Vagina (tissue), 2 donors: ENCODE results near the gene TAGLN2. TPM values are rescaled to one million over a fixed set of nuclear protein-coding genes. Genes with fewer than 3 reads are reported as not detected.

Experiments
- DNase-seq, 2 donors: peaks; one replicate each; pipeline ENCODE4 v3.0.0-alpha.2; 2017; ENCODE audit errors: extremely low spot score in 2 of 2
- H3K27ac ChIP-seq: fragments of 200-600 bp; sonication (generic); one replicate; pipeline ENCODE4 v1.5.1; 2019
- H3K27me3 ChIP-seq: fragments of 200-600 bp; sonication (generic); one replicate; pipeline ENCODE4 v1.5.1; 2019
- H3K36me3 ChIP-seq, 2 donors: fragments of 200-600 bp; sonication (generic); one replicate each; pipeline ENCODE4 v1.5.1; 2017 to 2019
- H3K4me1 ChIP-seq: fragments of 200-600 bp; sonication (generic); one replicate; pipeline ENCODE4 v1.5.1; 2019
- H3K4me3 ChIP-seq, 2 donors: fragments of 200-600 bp; sonication (generic); 1 replicate in 1 of 2; 2 replicates in 1 of 2; pipeline ENCODE4 v1.5.1; 2016 to 2019
- H3K9me3 ChIP-seq: fragments of 200-600 bp; sonication (generic); one replicate; pipeline ENCODE4 v1.5.1; 2019
- POLR2A ChIP-seq, 2 donors: fragments of 450-650 bp; IDR thresholded peaks; one replicate each; pipeline ENCODE4 v1.6.1; 2017; ENCODE audit warnings: antibody characterized with exemption in 2 of 2, mild to moderate bottlenecking in 2 of 2, moderate library complexity in 2 of 2
- POLR2AphosphoS5 ChIP-seq, 2 donors: sonication (generic); formaldehyde crosslinking; IDR thresholded peaks; one replicate each; pipeline ENCODE4 v1.9.0; 2017; ENCODE audit warnings: antibody characterized with exemption in 2 of 2, mild to moderate bottlenecking in 2 of 2, low read depth in 1 of 2; ENCODE audit not compliant: insufficient read depth in 1 of 2
- intact Hi-C: fragments of 100-400 bp; cut with DNase I; formaldehyde crosslinking; loops from one replicate; pipeline ENCODE4 v1.15.1; 2023
- total RNA-seq: library from RNA; depleted of rRNA; stranded (reverse); fragments of >200 nt; gene quantifications from one replicate; pipeline ENCODE4 v1.2.3, GENCODE V29; 2016
- TF ChIP-seq, protein P1 (sequence below), 3 experiments: fragments of 450-650 bp in 2 of 3; fragments of 200-600 bp in 1 of 3; sonication (generic) in 1 of 3; IDR thresholded peaks; one replicate each; pipeline ENCODE4 v1.5.1; 2017 to 2019; ENCODE audit warnings: antibody characterized with exemption in 3 of 3, mild to moderate bottlenecking in 2 of 3, moderate library complexity in 2 of 3

The TAGLN2 gene
- total RNA-seq, 1 donor from 2014 or later: 290 TPM

- no peak for DNase-seq
- H3K4me1 ChIP-seq: peaks cover 75% of the 10 kb centered on the region
These were observed 2.6 kb downstream of the TAGLN2 start for GRCh38 chr1:159922511-159923202.

GRCh38 chr1:159921700-159922504 lies 3.4 kb downstream of the TAGLN2 start:
- Histone ChIP-seq H3K4me1 (peaks cover 82% of the 10 kb centered on the region), H3K36me3 (peaks cover 0 to 29% of the 10 kb centered on the region in 2 donors), H3K9me3 (no peaks in the 10 kb centered on the region), H3K27me3 (no peaks in the 10 kb centered on the region), H3K4me3 (peak overlapping the region; percentile 78 to 96), H3K27ac (peak overlapping the region; percentile 96)
- intact Hi-C loops: loop anchor here (10.0 kb wide), 1 partner anchor 173 kb away; the partner anchor contains the start of gene IGSF8
- TF ChIP-seq POLR2AphosphoS5 (IDR thresholded peaks at IDR 0.05; ENCODE audit: insufficient read depth in 1 of 2, low read depth in 1 of 2) (no peak), POLR2A (IDR thresholded peaks at IDR 0.05) (no peak)
- TF ChIP-seq, protein P1, sequence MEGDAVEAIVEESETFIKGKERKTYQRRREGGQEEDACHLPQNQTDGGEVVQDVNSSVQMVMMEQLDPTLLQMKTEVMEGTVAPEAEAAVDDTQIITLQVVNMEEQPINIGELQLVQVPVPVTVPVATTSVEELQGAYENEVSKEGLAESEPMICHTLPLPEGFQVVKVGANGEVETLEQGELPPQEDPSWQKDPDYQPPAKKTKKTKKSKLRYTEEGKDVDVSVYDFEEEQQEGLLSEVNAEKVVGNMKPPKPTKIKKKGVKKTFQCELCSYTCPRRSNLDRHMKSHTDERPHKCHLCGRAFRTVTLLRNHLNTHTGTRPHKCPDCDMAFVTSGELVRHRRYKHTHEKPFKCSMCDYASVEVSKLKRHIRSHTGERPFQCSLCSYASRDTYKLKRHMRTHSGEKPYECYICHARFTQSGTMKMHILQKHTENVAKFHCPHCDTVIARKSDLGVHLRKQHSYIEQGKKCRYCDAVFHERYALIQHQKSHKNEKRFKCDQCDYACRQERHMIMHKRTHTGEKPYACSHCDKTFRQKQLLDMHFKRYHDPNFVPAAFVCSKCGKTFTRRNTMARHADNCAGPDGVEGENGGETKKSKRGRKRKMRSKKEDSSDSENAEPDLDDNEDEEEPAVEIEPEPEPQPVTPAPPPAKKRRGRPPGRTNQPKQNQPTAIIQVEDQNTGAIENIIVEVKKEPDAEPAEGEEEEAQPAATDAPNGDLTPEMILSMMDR (IDR thresholded peaks at IDR 0.05): no peak
- no peak for DNase-seq

More at GRCh38 chr1:159922511-159923202, 2.6 kb downstream of the TAGLN2 start:
- Histone ChIP-seq H3K9me3 (no peaks in the 10 kb centered on the region), H3K4me3 (peak overlapping the region; percentile 78 to 96), H3K27ac (peak overlapping the region; percentile 96), H3K27me3 (no peaks in the 10 kb centered on the region), H3K36me3 (peaks cover 0 to 28% of the 10 kb centered on the region in 2 donors)
- intact Hi-C loops: loop anchor here (10.0 kb wide), 1 partner anchor 172 kb away; the partner anchor contains the start of gene IGSF8
- TF ChIP-seq POLR2A (IDR thresholded peaks at IDR 0.05) (no peak), POLR2AphosphoS5 (IDR thresholded peaks at IDR 0.05; ENCODE audit: insufficient read depth in 1 of 2, low read depth in 1 of 2) (no peak)
- TF ChIP-seq, protein P1 (IDR thresholded peaks at IDR 0.05): no peak

DNA sequence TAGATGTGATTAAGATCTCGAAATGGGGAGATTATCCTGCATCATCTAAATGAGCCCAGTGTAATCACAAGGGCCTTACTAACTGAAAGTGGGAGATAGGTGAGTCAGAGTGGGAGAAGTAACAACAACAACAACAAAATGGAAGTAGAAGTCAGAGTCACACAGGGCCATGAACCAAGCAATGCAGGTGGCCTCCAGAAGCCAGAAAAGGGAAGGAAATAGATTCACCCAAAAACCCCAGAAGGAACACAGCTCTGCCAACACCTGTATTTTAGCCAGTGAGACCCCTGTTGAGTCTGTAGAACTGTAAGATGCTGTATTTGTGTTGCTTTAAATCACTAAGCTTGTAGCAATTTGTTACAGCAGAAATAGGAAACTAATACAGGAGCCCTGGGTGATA lies 4.1 kb downstream of the TAGLN2 start:
- no peak for DNase-seq
- Histone ChIP-seq H3K36me3 (peaks cover 0 to 29% of the 10 kb centered on the region in 2 donors), H3K27ac (peak overlapping the region; percentile 96), H3K4me3 (no peak overlapping the region), H3K9me3 (no peaks in the 10 kb centered on the region), H3K4me1 (peaks cover 82% of the 10 kb centered on the region), H3K27me3 (no peaks in the 10 kb centered on the region)
- TF ChIP-seq, protein P1 (IDR thresholded peaks at IDR 0.05): no peak
- TF ChIP-seq POLR2AphosphoS5 (IDR thresholded peaks at IDR 0.05; ENCODE audit: insufficient read depth in 1 of 2, low read depth in 1 of 2) (no peak), POLR2A (IDR thresholded peaks at IDR 0.05) (no peak)
- intact Hi-C loops: loop anchor here (10.0 kb wide), 1 partner anchor 174 kb away; the partner anchor contains the start of gene IGSF8

DNA sequence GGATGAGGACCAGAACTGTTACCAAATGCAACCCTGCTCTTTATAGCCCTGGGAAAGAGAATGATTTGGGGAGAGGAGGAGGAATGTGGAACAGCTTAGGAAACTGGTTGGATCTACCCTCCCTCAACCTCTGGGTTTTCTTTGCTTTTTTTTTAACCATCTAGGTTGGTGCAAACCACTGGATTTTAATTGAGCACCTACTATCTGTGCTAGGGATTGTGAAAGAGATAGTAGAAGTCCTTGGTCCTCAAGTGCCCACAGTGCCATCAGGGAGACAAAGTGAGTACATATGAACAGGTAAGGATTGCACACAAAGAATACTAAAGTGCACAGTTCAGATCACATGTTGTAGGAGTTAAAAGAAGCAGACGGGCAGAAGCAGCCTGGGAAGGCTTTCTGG lies 4.7 kb downstream of the TAGLN2 start:
- Histone ChIP-seq H3K36me3 (peaks cover 0 to 29% of the 10 kb centered on the region in 2 donors), H3K27ac (peak overlapping the region; percentile 96), H3K4me3 (no peak overlapping the region), H3K4me1 (peaks cover 82% of the 10 kb centered on the region), H3K27me3 (no peaks in the 10 kb centered on the region), H3K9me3 (no peaks in the 10 kb centered on the region)
- no peak for DNase-seq
- intact Hi-C loops: loop anchor here (10.0 kb wide), 1 partner anchor 174 kb away; the partner anchor contains the start of gene IGSF8
- no peak for TF ChIP-seq POLR2AphosphoS5 (IDR thresholded peaks at IDR 0.05; ENCODE audit: insufficient read depth in 1 of 2, low read depth in 1 of 2)
- TF ChIP-seq, protein P1 (IDR thresholded peaks at IDR 0.05): no peak
